Measurements from ENCODE around the gene ATP5MG.
"Not testable (repeated sequence)": the region's sequence is repeated elsewhere in the genome, so short reads cannot be mapped to it uniquely, and the experiment has no call there.

ATP5MG gene, protein sequence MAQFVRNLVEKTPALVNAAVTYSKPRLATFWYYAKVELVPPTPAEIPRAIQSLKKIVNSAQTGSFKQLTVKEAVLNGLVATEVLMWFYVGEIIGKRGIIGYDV

DNA sequence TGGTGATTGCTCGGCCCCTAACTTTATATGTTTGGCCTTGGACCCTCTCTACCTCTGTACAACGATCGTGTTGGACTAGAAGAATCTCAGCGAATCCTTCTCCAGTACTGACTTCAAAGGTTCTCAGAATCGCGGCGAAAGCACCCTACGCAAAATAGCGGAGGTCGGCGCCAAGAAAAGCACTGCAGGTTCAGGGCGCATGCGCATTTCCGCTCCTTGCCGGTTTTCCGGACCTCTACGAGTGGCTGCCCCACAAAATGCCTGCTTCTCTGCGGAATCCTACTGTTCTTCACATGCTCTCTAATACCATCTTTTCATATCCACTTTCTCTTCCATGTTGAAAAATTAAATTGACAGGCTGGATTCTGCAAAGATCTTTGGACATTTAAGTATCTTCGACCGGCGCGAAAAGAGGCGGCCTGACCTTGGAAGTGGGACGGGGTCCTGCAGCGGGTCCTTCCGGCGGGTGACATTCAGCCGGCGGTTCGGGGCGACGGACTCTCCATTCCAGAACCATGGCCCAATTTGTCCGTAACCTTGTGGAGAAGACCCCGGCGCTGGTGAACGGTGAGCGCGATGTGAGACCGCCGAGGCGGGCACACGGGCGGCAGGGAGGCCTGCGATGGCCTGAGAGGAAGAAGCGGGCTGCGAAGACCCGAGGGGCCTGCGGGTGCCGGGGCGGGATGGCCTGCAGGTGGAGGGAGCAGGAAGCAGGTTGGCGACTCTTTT, at the start of gene ATP5MG:
Gene ATP5MG (plus strand): TSS at position 456 of the 729 bp plus-strand sequence. CDS start 60 bp downstream, at position 516.
- DNase-seq, result peak; percentile 94

DNA sequence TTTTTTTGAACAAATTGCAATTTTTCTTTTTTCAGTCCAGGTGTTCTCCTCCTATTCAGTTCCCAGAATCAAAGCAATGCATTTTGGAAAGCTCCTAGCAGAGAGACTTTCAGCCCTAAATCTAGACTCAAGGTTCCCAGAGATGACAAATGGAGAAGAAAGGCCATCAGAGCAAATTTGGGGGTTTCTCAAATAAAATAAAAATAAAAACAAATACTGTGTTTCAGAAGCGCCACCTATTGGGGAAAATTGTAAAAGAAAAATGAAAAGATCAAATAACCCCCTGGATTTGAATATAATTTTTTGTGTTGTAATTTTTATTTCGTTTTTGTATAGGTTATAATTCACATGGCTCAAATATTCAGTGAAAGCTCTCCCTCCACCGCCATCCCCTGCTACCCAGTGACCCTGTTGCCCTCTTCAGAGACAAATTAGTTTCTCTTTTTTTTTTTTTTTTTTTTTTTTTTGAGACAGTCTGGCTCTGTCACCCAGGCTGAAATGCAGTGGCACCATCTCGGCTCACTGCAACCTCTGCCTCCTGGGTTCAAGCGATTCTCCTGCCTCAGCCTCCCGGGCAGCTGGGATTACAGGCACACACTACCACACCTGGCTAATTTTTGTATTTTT, 48.2 kb upstream of the ATP5MG start:
- no peak for DNase-seq

DNA sequence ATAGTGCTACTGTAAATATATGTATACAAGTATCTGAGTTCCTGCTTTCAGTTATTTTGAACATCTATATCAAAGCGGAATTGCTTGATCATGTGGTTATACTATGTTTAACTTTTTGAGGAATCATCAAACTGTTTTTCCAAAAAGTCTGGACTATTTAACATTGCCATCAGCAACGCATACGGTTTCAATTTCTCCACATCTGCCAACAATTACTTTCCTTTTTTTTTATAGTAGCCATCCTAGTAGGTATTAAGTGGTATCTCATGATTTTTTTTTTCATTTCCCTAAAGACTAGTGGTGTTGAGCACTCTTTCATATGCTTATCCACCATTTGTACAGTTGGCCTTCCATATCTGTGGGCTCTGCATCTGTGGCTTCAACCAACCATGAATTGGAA, 43.3 kb upstream of the ATP5MG start:
- no peak for DNase-seq

DNA sequence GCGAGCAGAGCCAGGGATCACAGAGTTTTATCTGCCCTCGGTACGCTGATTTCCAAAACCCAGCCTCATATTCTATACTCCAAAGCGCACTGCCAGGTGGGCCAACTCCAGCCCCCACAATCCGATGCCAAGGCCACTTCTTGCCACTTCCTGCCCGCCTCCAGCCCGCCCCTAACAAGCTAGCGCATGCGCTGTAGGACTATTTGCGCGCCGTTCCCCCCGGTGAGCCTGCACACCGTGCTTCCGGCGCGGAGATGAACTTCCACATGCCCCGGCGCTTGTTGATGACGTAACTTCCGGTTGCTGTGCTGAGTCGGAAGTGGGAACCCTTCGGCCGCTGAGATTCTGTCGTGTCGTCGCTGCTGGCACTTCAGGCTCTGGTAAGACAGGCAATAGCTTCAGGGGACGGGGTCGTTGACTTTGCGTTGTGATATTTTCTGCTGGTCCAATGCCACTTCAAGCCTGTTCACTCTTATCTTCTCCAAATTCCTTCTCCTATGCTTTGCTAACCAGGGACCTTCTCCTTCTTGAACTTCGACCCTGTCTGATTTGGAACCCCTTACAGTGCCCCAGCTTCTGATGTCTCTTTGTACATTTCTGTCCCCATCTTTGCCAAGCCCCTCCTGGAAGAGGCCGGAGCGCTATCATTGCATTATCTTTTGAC, 42.0 kb upstream of the ATP5MG start, which contains the start of gene UBE4A:
Gene UBE4A (plus strand): TSS at position 306 of the 664 bp plus-strand sequence. CDS start 5,481 bp downstream, outside the sequence.
- DNase-seq, result peak; percentile 83

DNA sequence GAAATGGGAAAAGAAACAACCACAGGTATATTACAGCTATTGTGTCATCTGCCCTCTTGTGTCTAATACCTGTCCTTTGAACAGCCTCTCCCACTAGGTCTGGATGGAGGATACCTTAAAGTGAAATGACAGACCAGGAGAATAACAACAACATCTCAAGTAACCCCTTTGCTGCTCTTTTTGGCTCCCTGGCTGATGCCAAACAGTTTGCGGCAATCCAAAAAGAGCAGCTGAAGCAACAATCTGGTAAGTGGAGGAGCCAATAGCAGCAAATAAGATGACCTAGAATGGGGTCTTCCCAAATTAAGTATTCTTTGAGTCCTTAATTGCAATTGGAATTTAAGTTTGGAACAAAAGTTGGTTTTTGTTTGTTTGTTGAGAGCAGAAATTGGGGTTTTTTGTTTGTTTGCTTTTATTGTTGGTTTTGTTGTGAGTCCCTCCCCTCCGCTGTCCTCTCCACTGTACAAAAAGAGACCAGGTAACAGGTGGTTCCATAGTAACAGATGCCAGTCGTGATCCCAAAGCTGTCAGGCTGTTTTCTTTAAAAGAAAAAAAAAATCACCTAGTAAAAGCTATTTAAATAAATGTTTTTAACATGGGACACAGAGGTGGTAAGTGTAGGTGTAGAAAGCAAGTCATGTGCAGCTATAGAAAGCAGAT, 36.3 kb upstream of the ATP5MG start:
- DNase-seq, result no peak

DNA sequence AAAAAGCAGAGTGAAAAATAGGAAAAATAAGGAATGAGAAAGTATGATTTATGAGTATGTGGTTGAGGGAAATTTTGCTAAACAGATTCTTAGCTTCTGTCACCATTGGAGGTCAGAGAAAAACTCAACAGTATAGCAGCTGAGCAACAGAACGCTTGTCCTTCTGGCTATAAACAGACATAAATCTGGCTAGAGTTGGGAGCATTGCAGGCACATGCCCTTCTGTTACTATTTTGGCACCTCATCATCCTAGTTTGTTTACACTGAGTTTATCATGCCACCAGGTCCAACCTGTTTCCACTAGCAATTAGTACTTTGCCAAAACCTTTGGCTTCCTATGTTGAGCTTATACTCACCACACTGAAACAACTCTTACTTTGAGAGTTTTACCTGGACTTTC, 35.1 kb upstream of the ATP5MG start:
- no peak for DNase-seq

DNA sequence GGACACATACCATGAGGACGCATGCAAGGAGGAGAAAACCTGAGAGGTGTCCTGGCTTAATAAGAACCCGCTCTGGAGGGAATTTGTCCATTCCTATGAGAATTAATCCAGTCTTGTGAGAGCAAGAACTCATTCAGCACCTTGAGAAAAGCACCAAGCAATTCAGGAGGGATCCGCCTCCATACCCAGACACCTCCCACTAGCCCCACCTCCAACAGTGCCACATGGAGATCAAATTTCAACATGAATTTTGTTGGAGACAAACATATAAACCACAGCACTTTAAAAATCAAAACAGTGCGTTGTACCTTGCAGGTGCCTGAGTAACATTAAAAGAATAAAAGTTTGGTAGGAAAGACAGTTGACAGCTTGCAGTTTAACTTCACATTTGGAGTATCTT, 30.6 kb upstream of the ATP5MG start:
- DNase-seq, result no peak

DNA sequence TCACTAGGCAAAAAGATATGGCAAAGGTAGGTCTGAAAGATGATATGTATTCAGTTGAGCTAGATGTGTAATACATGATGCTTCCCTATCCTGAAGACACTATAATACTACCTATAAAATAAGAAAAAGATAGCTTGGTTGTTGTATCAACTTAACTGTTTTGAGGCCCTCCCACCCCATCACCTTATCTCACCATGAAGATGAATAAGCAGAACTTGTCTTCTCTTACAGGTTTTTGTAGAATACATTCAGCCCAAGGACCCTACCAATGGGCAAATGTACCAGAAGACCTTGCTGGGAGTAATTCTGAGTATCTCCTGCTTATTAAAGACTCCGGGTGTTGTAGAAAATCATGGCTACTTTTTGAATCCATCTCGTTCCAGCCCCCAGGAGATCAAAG, 28.1 kb upstream of the ATP5MG start:
- DNase-seq, result no peak

DNA sequence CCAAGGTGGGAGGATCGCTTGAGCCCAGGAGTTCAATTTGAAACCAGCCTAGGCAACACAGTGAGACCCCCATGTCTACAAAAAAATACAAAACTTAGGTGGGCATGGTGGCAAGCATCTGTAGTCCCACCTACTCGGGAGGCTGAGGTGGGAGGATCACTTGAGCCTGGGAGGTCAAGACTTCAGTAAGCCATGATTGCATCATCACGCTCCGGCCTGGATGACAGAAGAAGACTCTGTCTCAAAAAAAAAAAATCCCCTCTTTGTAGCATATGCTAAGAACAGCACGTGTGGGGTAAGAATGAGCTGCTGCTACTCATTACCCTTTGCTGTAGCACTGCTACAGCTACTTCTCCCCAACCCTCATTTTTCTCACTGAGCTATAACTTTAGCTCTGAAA, 27.5 kb upstream of the ATP5MG start:
- DNase-seq, result no peak

DNA sequence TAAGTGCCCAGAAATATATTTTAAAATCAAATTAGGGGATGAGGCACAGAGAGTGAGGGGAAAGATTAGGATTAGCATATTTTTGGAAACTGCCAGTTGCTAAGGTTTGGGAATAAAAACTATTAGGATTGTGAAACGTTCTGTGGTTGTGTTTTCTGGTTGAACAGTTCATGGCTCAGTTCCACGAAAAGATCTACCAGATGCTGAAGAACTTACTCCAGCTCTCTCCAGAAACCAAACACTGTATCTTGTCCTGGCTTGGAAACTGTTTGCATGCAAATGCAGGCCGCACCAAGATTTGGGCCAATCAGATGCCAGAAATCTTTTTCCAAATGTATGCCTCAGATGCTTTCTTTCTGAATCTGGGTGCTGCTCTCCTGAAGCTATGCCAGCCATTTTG, 26.7 kb upstream of the ATP5MG start:
- DNase-seq, result no peak

DNA sequence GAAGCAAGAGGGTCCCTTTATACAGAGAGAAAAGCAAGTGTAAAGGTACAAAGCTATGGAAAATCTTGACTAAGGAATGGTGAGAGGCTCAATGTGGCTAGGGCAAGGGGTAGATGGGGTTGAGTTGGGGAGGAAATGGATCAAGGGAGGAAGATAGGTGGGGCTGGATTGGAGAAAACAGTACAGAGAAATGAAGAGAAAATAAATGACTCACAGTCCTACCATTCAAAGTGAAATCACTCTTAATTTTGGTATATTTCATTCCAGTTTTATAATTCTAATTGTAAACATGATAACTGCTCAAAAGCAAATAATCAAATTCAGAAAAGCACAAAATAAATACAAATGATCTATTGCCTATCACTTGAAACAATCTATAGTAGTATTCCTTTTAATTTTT, 25.4 kb upstream of the ATP5MG start:
- DNase-seq, result no peak

DNA sequence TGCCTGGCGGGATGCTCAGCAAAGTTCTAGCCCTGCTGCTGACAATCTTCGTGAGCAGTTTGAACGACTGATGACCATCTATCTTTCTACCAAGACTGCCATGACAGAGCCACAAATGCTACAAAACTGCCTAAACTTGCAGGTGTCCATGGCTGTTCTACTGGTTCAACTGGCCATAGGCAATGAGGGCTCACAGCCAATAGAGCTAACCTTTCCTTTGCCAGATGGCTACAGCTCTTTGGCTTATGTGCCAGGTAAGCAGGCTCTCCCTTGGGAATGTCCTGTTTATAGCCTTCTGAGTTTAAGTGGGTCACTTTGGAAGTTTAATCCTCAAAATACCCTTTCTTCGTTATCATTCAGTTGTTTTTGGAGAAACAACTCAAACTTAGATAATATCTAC, 21.9 kb upstream of the ATP5MG start:
- DNase-seq, result no peak

DNA sequence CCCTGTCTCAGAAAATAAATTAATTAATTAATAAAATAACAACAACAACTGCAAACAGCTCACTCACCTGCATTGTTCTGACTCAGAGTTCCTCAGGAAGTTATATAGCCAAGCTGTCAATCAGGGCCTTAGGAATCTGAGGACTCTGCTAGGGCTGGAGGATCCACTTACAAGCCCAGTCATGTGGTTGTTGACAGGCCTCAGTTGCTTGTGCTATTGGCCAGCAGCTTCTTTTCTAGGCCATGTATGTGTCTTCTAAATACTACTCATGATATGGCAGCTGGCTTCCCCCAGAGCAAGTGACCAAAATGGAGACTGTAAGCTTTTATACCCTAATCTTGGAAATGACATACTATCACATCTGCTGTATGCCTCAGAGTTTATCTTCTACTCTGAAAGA, 20.8 kb upstream of the ATP5MG start:
- no peak for DNase-seq

DNA sequence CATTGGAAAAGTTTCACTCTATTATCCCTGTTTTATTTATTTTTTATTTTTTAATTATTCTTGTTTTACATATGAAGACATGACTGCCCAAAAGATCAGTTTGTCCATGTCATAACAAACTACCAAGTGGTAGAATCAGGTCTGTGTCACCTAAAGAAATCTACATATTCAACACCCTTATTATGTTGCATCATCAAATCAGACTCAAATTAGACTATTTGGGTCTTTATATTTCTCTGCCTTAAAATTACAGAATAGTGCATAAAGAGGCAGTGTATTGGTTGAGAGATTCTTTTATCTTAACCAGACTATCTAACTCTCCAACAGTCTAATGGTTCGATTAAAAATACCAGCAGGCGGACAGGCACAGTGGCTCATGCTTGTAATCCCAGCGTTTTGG, 18.5 kb upstream of the ATP5MG start:
- DNase-seq, result no peak

DNA sequence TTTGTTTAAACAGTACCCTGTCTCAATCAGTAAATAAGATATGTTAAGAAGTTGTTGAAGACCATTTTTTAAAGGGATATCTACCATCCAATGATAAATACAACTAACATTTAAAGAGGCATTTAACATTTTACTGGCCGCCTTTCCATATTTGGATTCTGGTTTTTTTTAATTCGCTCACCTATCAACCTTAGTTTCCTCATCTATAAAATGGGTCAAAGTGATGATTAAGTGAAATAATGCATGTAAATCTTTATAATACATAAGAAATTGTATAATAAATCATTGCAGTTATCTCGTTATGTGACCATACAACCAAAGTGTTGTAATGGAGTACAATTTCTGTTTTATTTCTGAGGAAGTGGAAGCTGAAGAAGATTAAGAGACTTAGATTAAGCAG, 17.7 kb upstream of the ATP5MG start:
- DNase-seq, result no peak

DNA sequence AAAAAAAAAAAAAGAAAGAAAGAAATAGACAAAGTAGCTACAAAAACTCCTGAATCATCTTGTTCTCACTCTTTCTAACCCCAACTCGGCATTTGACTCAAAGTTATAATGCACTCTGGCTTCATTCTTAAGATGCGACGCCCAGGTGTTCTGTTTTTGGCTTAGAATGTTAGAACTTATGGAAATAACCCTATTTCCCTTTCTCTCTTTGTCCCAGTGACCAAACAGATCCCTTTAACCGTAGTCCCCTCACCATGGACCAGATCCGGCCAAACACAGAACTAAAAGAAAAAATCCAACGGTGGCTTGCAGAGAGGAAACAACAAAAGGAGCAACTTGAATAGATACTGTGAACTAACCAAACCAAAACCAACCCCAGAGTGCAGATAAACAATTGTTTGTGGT, 5.3 kb upstream of the ATP5MG start:
- DNase-seq, result no peak

DNA sequence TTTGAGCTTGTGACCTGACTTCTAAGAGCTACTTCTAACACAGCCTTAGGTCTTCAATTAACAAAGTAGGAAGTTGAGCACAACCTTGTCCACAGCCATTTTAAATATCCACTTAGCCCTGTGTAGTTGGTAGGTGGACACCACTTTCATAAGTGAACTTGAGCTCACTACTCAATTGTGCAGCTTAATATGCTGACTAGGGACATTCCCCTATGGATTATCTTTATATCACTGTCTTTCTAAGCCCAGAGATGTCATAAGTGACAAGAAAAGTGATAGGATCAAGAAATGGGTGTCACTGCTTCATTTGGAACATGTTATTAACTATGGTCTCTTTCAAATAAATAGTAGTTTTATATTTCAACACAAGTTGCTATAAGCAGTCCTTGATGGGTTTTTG, 4.0 kb upstream of the ATP5MG start:
- DNase-seq, result no peak

DNA sequence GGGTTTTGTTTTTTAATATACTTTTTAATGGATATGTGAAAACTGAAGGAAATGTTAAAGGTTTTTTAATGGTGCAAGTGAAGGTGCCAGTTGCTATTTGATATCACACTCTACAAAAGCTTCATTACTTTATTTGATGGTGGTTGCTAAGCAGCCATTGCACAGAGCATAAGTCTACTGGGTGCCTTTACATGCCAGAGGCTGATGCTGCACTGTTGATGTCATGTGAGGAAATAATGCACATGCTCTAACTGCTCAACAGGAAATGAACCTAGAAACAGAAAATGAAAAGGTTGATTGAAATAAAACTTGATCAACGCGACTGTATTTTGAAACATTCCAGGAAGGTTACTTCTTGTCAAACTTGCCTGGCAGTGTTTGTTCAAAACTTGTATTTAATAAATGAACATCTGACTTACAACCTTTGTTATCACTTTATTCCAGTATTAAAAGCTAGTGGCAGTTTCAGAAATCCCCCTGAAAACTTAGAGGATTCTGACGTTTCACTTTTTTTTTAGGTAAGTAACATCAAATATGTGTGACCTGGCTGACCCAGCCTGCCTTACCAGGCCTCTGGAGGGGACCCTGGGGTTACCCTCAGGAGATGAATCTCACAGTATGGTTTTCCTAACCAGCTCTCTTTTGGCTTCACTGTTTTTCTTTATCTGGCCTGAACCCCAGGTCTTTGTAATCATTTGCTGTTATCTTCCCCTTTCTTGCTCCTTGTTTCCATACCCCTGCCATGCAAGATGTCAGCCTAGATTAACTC, 2.4 kb upstream of the ATP5MG start:
- no peak for DNase-seq

DNA sequence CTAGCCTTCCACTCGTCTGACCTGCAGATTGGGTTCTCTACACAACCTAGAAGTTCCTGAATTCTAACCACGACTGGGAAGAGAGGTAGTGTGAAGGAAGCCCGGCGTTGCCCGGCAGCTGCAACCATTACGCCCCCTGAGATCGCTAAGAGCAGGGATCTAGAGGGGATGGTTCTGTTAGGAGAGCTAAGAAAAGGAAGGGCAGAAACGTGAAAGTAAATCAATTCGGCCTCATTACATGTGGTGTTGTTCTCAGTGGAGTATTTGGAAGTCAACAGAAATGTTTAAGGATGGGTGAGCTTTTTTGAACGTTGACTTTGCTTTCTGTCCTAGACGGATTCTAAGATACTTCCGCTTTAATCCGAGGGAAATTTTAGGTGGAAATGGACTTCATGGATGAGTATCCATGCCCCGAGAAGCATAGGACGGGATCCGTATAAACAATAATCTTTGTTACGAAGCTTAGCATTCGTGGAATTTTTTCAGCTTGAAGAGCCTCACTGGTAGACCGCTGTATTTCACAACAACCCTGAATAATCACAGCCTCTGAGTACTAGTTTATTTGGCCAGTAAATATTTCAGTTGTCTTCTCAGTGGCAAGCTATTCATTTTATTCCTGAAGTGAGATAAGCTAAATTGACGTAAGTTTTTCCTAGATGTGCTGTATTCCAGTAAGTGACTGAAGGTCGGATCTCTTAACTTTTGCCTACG, 629 bp downstream of the ATP5MG start:
- DNase-seq, result no peak

DNA sequence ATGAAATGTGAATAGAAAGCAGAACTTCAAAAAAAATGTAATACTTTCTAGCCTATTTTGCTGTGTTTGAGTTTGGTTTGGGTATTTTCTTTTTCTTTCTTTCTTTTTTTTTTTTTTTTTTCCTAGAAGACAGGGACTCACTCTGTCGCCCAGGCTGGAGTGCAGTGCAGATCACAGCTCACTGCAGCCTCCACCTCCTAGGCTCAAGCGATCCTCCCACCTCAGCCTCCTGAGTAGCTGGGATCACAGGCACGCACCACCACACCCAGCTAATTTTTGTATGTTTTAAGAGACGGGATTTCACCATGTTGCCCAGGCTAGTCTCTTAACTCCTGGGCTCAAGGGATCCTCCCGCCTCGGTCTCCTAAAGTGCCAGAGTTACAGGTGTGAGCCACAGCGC, 1.2 kb downstream of the ATP5MG start:
- not testable (repeated sequence) for DNase-seq

DNA sequence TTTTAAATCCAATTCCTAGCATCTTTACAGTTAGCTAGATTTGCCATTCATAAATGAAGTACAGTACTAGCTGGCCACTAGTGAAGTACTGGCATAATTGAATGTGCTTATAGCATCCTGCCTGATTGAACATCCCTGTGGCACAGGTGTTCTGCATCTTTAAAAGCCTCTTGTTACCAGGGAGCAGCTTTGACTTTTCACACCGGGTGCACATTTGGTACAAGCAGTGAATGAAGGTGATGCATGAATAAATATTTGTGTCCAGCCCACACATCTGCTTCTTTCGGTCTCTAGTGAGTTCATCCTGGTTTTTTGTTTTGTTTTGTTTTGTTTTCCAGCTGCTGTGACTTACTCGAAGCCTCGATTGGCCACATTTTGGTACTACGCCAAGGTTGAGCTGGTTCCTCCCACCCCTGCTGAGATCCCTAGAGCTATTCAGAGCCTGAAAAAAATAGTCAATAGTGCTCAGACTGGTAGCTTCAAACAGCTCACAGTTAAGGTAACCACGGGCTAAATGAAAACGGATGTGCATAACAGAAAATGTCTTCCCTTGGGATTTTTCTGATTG, 5.3 kb downstream of the ATP5MG start:
- DNase-seq, result peak; percentile 91

Measured in NCI-H2029 treated with DMSO at 0.1 percent for 48 hours (cell line).